NCI-H2107 (cell line): ENCODE measurements around the gene KRTAP10-8.
"Not testable (repeated sequence)": the region's sequence is repeated elsewhere in the genome, so short reads cannot be mapped to it uniquely, and the experiment has no call there.

Source experiments
- DNase-seq: peaks from one replicate; lab custom pipeline; 2025; lab: John Stamatoyannopoulos, UW

Gene KRTAP10-8

GRCh38 chr21:44599264-44600029 is 12.4 kb upstream of the KRTAP10-8 start:
- no peak for DNase-seq

GRCh38 chr21:44600118-44600978 is 11.5 kb upstream of the KRTAP10-8 start, which contains the start of gene KRTAP10-7:
KRTAP10-7 (plus strand) TSS chr21:44600597; CDS start chr21:44600622, 25 bp downstream.
- DNase-seq, result not testable (repeated sequence)

- DNase-seq, result not testable (repeated sequence)
Observed at GRCh38 chr21:44601091-44601490, 10.8 kb upstream of the KRTAP10-8 start.

- DNase-seq, result no peak
Observed at GRCh38 chr21:44601596-44602462, 10.1 kb upstream of the KRTAP10-8 start.

GRCh38 chr21:44602463-44602850 is 9.4 kb upstream of the KRTAP10-8 start:
- DNase-seq, result no peak

GRCh38 chr21:44603109-44603875 is 8.6 kb upstream of the KRTAP10-8 start:
- no peak for DNase-seq

- DNase-seq, result no peak
Observed at GRCh38 chr21:44603911-44604310, 8.0 kb upstream of the KRTAP10-8 start.

- DNase-seq, result no peak
Observed at GRCh38 chr21:44606495-44606894, 5.4 kb upstream of the KRTAP10-8 start.

- no peak for DNase-seq
Observed at GRCh38 chr21:44609193-44609592, 2.7 kb upstream of the KRTAP10-8 start.

- not testable (repeated sequence) for DNase-seq
Observed at GRCh38 chr21:44610157-44610843, 1.6 kb upstream of the KRTAP10-8 start.

- DNase-seq, result no peak
Observed at GRCh38 chr21:44611551-44611950, 328 bp upstream of the KRTAP10-8 start.

GRCh38 chr21:44612669-44613229 is 870 bp downstream of the KRTAP10-8 start:
- no peak for DNase-seq

- no peak for DNase-seq
Observed at GRCh38 chr21:44613386-44614155, 1.7 kb downstream of the KRTAP10-8 start.

GRCh38 chr21:44614161-44614631 is 2.3 kb downstream of the KRTAP10-8 start:
- DNase-seq, result no peak

- no peak for DNase-seq
Observed at GRCh38 chr21:44614961-44615391, 3.1 kb downstream of the KRTAP10-8 start.

GRCh38 chr21:44615466-44615865 is 3.6 kb downstream of the KRTAP10-8 start:
- DNase-seq, result no peak

GRCh38 chr21:44615911-44616590 is 4.2 kb downstream of the KRTAP10-8 start:
- DNase-seq, result no peak

- DNase-seq, result no peak
Observed at GRCh38 chr21:44616591-44616926, 4.7 kb downstream of the KRTAP10-8 start.

- no peak for DNase-seq
Observed at GRCh38 chr21:44617071-44617501, 5.2 kb downstream of the KRTAP10-8 start.
